Hepatocyte (in vitro differentiated cells): ENCODE measurements around the gene ZBED4. TPM values are rescaled to one million over a fixed set of nuclear protein-coding genes. Genes with fewer than 3 reads are reported as not detected.

ENCODE experiments used
- DNase-seq: peaks from one replicate; pipeline ENCODE4 v3.0.0-alpha.2; 2016; ENCODE audit warnings: low spot score
- H2AFZ ChIP-seq: fragments of 200-600 bp; sonication (generic); 2 replicates; pipeline ENCODE4 v1.6.0; 2016; ENCODE audit warnings: antibody characterized with exemption, mild to moderate bottlenecking
- H3K27ac ChIP-seq: fragments of 200-600 bp; sonication (generic); 2 replicates; pipeline ENCODE4 v1.5.1; 2016; ENCODE audit warnings: mild to moderate bottlenecking
- H3K27me3 ChIP-seq: fragments of 200-600 bp; sonication (generic); 2 replicates; pipeline ENCODE4 v1.6.1; 2016
- H3K36me3 ChIP-seq: fragments of 200-600 bp; sonication (generic); replicated peaks from 2 replicates; pipeline ENCODE4 v1.5.1; 2016; ENCODE audit warnings: low read depth; ENCODE audit not compliant: insufficient read depth
- H3K4me1 ChIP-seq: fragments of 200-600 bp; sonication (generic); 2 replicates; pipeline ENCODE4 v1.5.1; 2016; ENCODE audit warnings: mild to moderate bottlenecking, moderate library complexity; ENCODE audit not compliant: insufficient read depth
- H3K4me2 ChIP-seq: fragments of 200-600 bp; sonication (generic); 2 replicates; pipeline ENCODE4 v1.6.0; 2016
- H3K4me3 ChIP-seq: fragments of 200-600 bp; sonication (generic); 2 replicates; pipeline ENCODE4 v1.5.1; 2016; ENCODE audit warnings: mild to moderate bottlenecking
- H3K79me2 ChIP-seq: fragments of 200-600 bp; sonication (generic); 2 replicates; pipeline ENCODE4 v1.6.0; 2017; ENCODE audit warnings: mild to moderate bottlenecking
- H3K9me2 ChIP-seq: fragments of 200-600 bp; sonication (generic); replicated peaks from 2 replicates; pipeline ENCODE4 v1.6.0; 2017; ENCODE audit warnings: mild to moderate bottlenecking; ENCODE audit not compliant: insufficient read depth
- H3K9me3 ChIP-seq: fragments of 200-600 bp; sonication (generic); 2 replicates; pipeline ENCODE4 v1.5.1; 2016; ENCODE audit warnings: low read depth, mild to moderate bottlenecking
- H4K20me1 ChIP-seq: fragments of 200-600 bp; sonication (generic); 2 replicates; pipeline ENCODE4 v1.6.0; 2016; ENCODE audit warnings: mild to moderate bottlenecking; ENCODE audit not compliant: insufficient read depth, poor library complexity, severe bottlenecking
- CTCF ChIP-seq: fragments of 200-600 bp; sonication (generic); IDR thresholded peaks from 2 replicates; pipeline ENCODE4 v1.5.1; 2016; ENCODE audit warnings: antibody characterized with exemption, mild to moderate bottlenecking; ENCODE audit not compliant: poor library complexity
- EZH2 ChIP-seq: fragments of 200-600 bp; sonication (generic); IDR thresholded peaks from 2 replicates; pipeline ENCODE4 v1.6.1; 2016; ENCODE audit warnings: antibody characterized with exemption, mild to moderate bottlenecking, borderline replicate concordance
- EZH2phosphoT487 ChIP-seq: fragments of 200-600 bp; sonication (generic); IDR thresholded peaks from one replicate; pipeline ENCODE4 v1.6.1; 2018; ENCODE audit warnings: antibody characterized with exemption, mild to moderate bottlenecking, low read depth, moderate library complexity; ENCODE audit not compliant: unreplicated experiment, severe bottlenecking
- WGBS: methylation state at CpG from one replicate; pipeline ENCODE4 v1.1.6; 2016; ENCODE audit warnings: low lambda C conversion rate; ENCODE audit errors: missing lambda C conversion rate; 5-methylcytosine and 5-hydroxymethylcytosine counted together
- polyA plus RNA-seq: library from polyadenylated mRNA; unstranded; fragments of >200 nt; fragmentation: Nextera tagmentation; extraction: Ambion mirVana; gene quantifications from 2 replicates; pipeline ENCODE4 v1.2.1, GENCODE V29; 2016
- total RNA-seq: library from RNA; depleted of rRNA; stranded (reverse); fragments of >200 nt; gene quantifications from 2 replicates; pipeline ENCODE4 v1.2.3, GENCODE V29; 2014

The ZBED4 gene
- total and polyA plus RNA-seq, 2 experiments from 2014 or later, result 14.9 to 16.3 TPM

GRCh38 chr22:49827853-49828598, 25.6 kb upstream of the ZBED4 start, which contains the start of gene BRD1:
BRD1 (minus strand) TSS chr22:49827873; CDS start chr22:49824317, 3,556 bp downstream.
- H2AFZ ChIP-seq, result peak within 1 kb of the TSS; percentile 94
- H4K20me1 ChIP-seq, result peaks cover 39% of the 10 kb centered on the region
- peaks cover 22% of the 10 kb centered on the region for H3K4me1 ChIP-seq
- peak; percentile 89 for DNase-seq
- H3K79me2 ChIP-seq, result peaks cover 44% of the 10 kb centered on the region
- 2% methylated on average over 11 of the region's 54 CpGs for WGBS
- peak within 1 kb of the TSS; percentile 96 for H3K4me3 ChIP-seq
- TF ChIP-seq EZH2phosphoT487, result no peak
- H3K9me2 ChIP-seq, result no peaks in the 10 kb centered on the region
- H3K4me2 ChIP-seq, result peak within 1 kb of the TSS; percentile 100
- H3K36me3 ChIP-seq, result no peaks in the 10 kb centered on the region
- peak within 1 kb of the TSS; percentile 98 for H3K27ac ChIP-seq
- H3K27me3 ChIP-seq, result no peaks in the 10 kb centered on the region
- no peaks in the 10 kb centered on the region for H3K9me3 ChIP-seq

GRCh38 chr22:49828599-49828965, 25.1 kb upstream of the ZBED4 start:
- Histone ChIP-seq H3K36me3 (no peaks in the 10 kb centered on the region), H3K4me1 (peaks cover 22% of the 10 kb centered on the region), H4K20me1 (peaks cover 33% of the 10 kb centered on the region), H3K9me3 (no peaks in the 10 kb centered on the region), H2AFZ (no peak overlapping the region), H3K4me3 (no peak overlapping the region), H3K27ac (no peak overlapping the region), H3K9me2 (no peaks in the 10 kb centered on the region), H3K27me3 (no peaks in the 10 kb centered on the region), H3K79me2 (peaks cover 38% of the 10 kb centered on the region), H3K4me2 (no peak overlapping the region)
- TF ChIP-seq EZH2phosphoT487, result no peak
- TF ChIP-seq EZH2, result no peak
- TF ChIP-seq CTCF, result no peak
- DNase-seq, result no peak
- 97% methylated on average over 7 of the region's 14 CpGs for WGBS

- H3K9me2 ChIP-seq, result no peaks in the 10 kb centered on the region
- WGBS, result 98% methylated on average over 17 of the region's 17 CpGs
- no peak for TF ChIP-seq EZH2phosphoT487
- no peak for TF ChIP-seq CTCF
- no peak for TF ChIP-seq EZH2
- no peaks in the 10 kb centered on the region for H3K9me3 ChIP-seq
- no peaks in the 10 kb centered on the region for H3K27me3 ChIP-seq
- H2AFZ ChIP-seq, result no peak overlapping the region
- H3K4me3 ChIP-seq, result no peak overlapping the region
- peaks cover 20% of the 10 kb centered on the region for H3K4me1 ChIP-seq
- no peak overlapping the region for H3K4me2 ChIP-seq
- no peak for DNase-seq
- no peaks in the 10 kb centered on the region for H3K36me3 ChIP-seq
- H3K79me2 ChIP-seq, result peaks cover 32% of the 10 kb centered on the region
- H4K20me1 ChIP-seq, result peaks cover 27% of the 10 kb centered on the region
- no peak overlapping the region for H3K27ac ChIP-seq
Observed at GRCh38 chr22:49829044-49829853, 24.4 kb upstream of the ZBED4 start.
